Measurements from ENCODE around the gene OR2A42.
"Not testable (repeated sequence)": the region's sequence is repeated elsewhere in the genome, so short reads cannot be mapped to it uniquely, and the experiment has no call there.

OR2A42 gene

GRCh38 chr7:144239365-144239764, at the start of gene OR2A42:
Gene OR2A42 (minus strand): TSS chr7:144239605. CDS start chr7:144232843, 6,762 bp downstream.
- not testable (repeated sequence) for H3K9ac ChIP-seq (ENCODE audit: low read length); H3K9me3 ChIP-seq (ENCODE audit: control insufficient read depth, low read depth, low read length); H3K36me3 ChIP-seq (ENCODE audit: control insufficient read depth, low read depth, low read length); H3K4me3 ChIP-seq (ENCODE audit: low read length); H3K27me3 ChIP-seq (ENCODE audit: control insufficient read depth, insufficient read depth, low read length); H3K4me1 ChIP-seq (ENCODE audit: control insufficient read depth, low read depth, low read length); H3K27ac ChIP-seq (ENCODE audit: low read length)

GRCh38 chr7:144287171-144287784, 47.9 kb upstream of the OR2A42 start:
- H3K9me3 ChIP-seq (ENCODE audit: control insufficient read depth, low read depth, low read length) = not testable (repeated sequence)

GRCh38 chr7:144283716-144284115, 44.3 kb upstream of the OR2A42 start:
- not testable (repeated sequence) for H3K27ac ChIP-seq (ENCODE audit: low read length); H3K27me3 ChIP-seq (ENCODE audit: control insufficient read depth, insufficient read depth, low read length); H3K4me1 ChIP-seq (ENCODE audit: control insufficient read depth, low read depth, low read length); H3K9ac ChIP-seq (ENCODE audit: low read length); H3K9me3 ChIP-seq (ENCODE audit: control insufficient read depth, low read depth, low read length); H3K4me3 ChIP-seq (ENCODE audit: low read length); H3K36me3 ChIP-seq (ENCODE audit: control insufficient read depth, low read depth, low read length)

More at GRCh38 chr7:144287171-144287784, 47.9 kb upstream of the OR2A42 start:
- H3K27ac ChIP-seq (ENCODE audit: low read length); H3K4me1 ChIP-seq (ENCODE audit: control insufficient read depth, low read depth, low read length); H3K27me3 ChIP-seq (ENCODE audit: control insufficient read depth, insufficient read depth, low read length); H3K9ac ChIP-seq (ENCODE audit: low read length); H3K4me3 ChIP-seq (ENCODE audit: low read length); H3K36me3 ChIP-seq (ENCODE audit: control insufficient read depth, low read depth, low read length): not testable (repeated sequence)

GRCh38 chr7:144282490-144282889, 43.1 kb upstream of the OR2A42 start:
- H3K27me3 ChIP-seq (ENCODE audit: control insufficient read depth, insufficient read depth, low read length); H3K9ac ChIP-seq (ENCODE audit: low read length); H3K36me3 ChIP-seq (ENCODE audit: control insufficient read depth, low read depth, low read length); H3K9me3 ChIP-seq (ENCODE audit: control insufficient read depth, low read depth, low read length); H3K4me1 ChIP-seq (ENCODE audit: control insufficient read depth, low read depth, low read length); H3K4me3 ChIP-seq (ENCODE audit: low read length); H3K27ac ChIP-seq (ENCODE audit: low read length): not testable (repeated sequence)

GRCh38 chr7:144281981-144282380, 42.6 kb upstream of the OR2A42 start:
- H3K27ac ChIP-seq (ENCODE audit: low read length); H3K4me1 ChIP-seq (ENCODE audit: control insufficient read depth, low read depth, low read length); H3K4me3 ChIP-seq (ENCODE audit: low read length); H3K9me3 ChIP-seq (ENCODE audit: control insufficient read depth, low read depth, low read length); H3K9ac ChIP-seq (ENCODE audit: low read length); H3K27me3 ChIP-seq (ENCODE audit: control insufficient read depth, insufficient read depth, low read length); H3K36me3 ChIP-seq (ENCODE audit: control insufficient read depth, low read depth, low read length): not testable (repeated sequence)

GRCh38 chr7:144280010-144280409, 40.6 kb upstream of the OR2A42 start:
- not testable (repeated sequence) for H3K4me1 ChIP-seq (ENCODE audit: control insufficient read depth, low read depth, low read length); H3K27ac ChIP-seq (ENCODE audit: low read length); H3K9me3 ChIP-seq (ENCODE audit: control insufficient read depth, low read depth, low read length); H3K27me3 ChIP-seq (ENCODE audit: control insufficient read depth, insufficient read depth, low read length); H3K36me3 ChIP-seq (ENCODE audit: control insufficient read depth, low read depth, low read length); H3K4me3 ChIP-seq (ENCODE audit: low read length); H3K9ac ChIP-seq (ENCODE audit: low read length)

GRCh38 chr7:144275281-144275680, 35.9 kb upstream of the OR2A42 start:
- H3K27ac ChIP-seq (ENCODE audit: low read length); H3K4me1 ChIP-seq (ENCODE audit: control insufficient read depth, low read depth, low read length); H3K9ac ChIP-seq (ENCODE audit: low read length); H3K9me3 ChIP-seq (ENCODE audit: control insufficient read depth, low read depth, low read length); H3K27me3 ChIP-seq (ENCODE audit: control insufficient read depth, insufficient read depth, low read length); H3K36me3 ChIP-seq (ENCODE audit: control insufficient read depth, low read depth, low read length); H3K4me3 ChIP-seq (ENCODE audit: low read length): not testable (repeated sequence)

GRCh38 chr7:144269188-144269587, 29.8 kb upstream of the OR2A42 start, which contains the start of gene CTAGE8:
Gene CTAGE8 (minus strand): TSS chr7:144269288. CDS start chr7:144269250, 38 bp downstream.
- not testable (repeated sequence) for H3K4me1 ChIP-seq (ENCODE audit: control insufficient read depth, low read depth, low read length); H3K27me3 ChIP-seq (ENCODE audit: control insufficient read depth, insufficient read depth, low read length); H3K36me3 ChIP-seq (ENCODE audit: control insufficient read depth, low read depth, low read length); H3K27ac ChIP-seq (ENCODE audit: low read length); H3K4me3 ChIP-seq (ENCODE audit: low read length); H3K9ac ChIP-seq (ENCODE audit: low read length); H3K9me3 ChIP-seq (ENCODE audit: control insufficient read depth, low read depth, low read length)

- H3K36me3 ChIP-seq (ENCODE audit: control insufficient read depth, low read depth, low read length); H3K4me1 ChIP-seq (ENCODE audit: control insufficient read depth, low read depth, low read length); H3K4me3 ChIP-seq (ENCODE audit: low read length); H3K27ac ChIP-seq (ENCODE audit: low read length); H3K27me3 ChIP-seq (ENCODE audit: control insufficient read depth, insufficient read depth, low read length); H3K9me3 ChIP-seq (ENCODE audit: control insufficient read depth, low read depth, low read length); H3K9ac ChIP-seq (ENCODE audit: low read length): not testable (repeated sequence)
Measured at GRCh38 chr7:144264692-144265091, 25.3 kb upstream of the OR2A42 start, which contains the start of gene OR2A7. Gene OR2A7 (minus strand): TSS chr7:144264792. CDS start chr7:144259628, 5,164 bp downstream.

- H3K4me1 ChIP-seq (ENCODE audit: control insufficient read depth, low read depth, low read length); H3K36me3 ChIP-seq (ENCODE audit: control insufficient read depth, low read depth, low read length); H3K4me3 ChIP-seq (ENCODE audit: low read length); H3K9me3 ChIP-seq (ENCODE audit: control insufficient read depth, low read depth, low read length); H3K27ac ChIP-seq (ENCODE audit: low read length); H3K27me3 ChIP-seq (ENCODE audit: control insufficient read depth, insufficient read depth, low read length); H3K9ac ChIP-seq (ENCODE audit: low read length): not testable (repeated sequence)
Measured at GRCh38 chr7:144262128-144262527, 22.7 kb upstream of the OR2A42 start.

- not testable (repeated sequence) for H3K9ac ChIP-seq (ENCODE audit: low read length); H3K4me1 ChIP-seq (ENCODE audit: control insufficient read depth, low read depth, low read length); H3K27ac ChIP-seq (ENCODE audit: low read length); H3K27me3 ChIP-seq (ENCODE audit: control insufficient read depth, insufficient read depth, low read length); H3K9me3 ChIP-seq (ENCODE audit: control insufficient read depth, low read depth, low read length); H3K4me3 ChIP-seq (ENCODE audit: low read length); H3K36me3 ChIP-seq (ENCODE audit: control insufficient read depth, low read depth, low read length)
Measured at GRCh38 chr7:144259067-144259466, 19.7 kb upstream of the OR2A42 start.

- Histone ChIP-seq H3K36me3 (ENCODE audit: control insufficient read depth, low read depth, low read length) (no peaks in the 10 kb centered on the region), H3K9ac (ENCODE audit: low read length) (no peak overlapping the region), H3K27me3 (ENCODE audit: control insufficient read depth, insufficient read depth, low read length) (no peaks in the 10 kb centered on the region), H3K4me1 (ENCODE audit: control insufficient read depth, low read depth, low read length) (peaks cover 6% of the 10 kb centered on the region), H3K9me3 (ENCODE audit: control insufficient read depth, low read depth, low read length) (no peaks in the 10 kb centered on the region), H3K27ac (ENCODE audit: low read length) (no peak overlapping the region), H3K4me3 (ENCODE audit: low read length) (no peak overlapping the region)
Measured at GRCh38 chr7:144256112-144256511, 16.7 kb upstream of the OR2A42 start.
